NCI-H2029 treated with DMSO at 0.1 percent for 48 hours (cell line): ENCODE data around the gene RFX1.

Experiments used
- DNase-seq: peaks from one replicate; lab custom pipeline; 2025; lab: John Stamatoyannopoulos, UW

Gene RFX1

DNA sequence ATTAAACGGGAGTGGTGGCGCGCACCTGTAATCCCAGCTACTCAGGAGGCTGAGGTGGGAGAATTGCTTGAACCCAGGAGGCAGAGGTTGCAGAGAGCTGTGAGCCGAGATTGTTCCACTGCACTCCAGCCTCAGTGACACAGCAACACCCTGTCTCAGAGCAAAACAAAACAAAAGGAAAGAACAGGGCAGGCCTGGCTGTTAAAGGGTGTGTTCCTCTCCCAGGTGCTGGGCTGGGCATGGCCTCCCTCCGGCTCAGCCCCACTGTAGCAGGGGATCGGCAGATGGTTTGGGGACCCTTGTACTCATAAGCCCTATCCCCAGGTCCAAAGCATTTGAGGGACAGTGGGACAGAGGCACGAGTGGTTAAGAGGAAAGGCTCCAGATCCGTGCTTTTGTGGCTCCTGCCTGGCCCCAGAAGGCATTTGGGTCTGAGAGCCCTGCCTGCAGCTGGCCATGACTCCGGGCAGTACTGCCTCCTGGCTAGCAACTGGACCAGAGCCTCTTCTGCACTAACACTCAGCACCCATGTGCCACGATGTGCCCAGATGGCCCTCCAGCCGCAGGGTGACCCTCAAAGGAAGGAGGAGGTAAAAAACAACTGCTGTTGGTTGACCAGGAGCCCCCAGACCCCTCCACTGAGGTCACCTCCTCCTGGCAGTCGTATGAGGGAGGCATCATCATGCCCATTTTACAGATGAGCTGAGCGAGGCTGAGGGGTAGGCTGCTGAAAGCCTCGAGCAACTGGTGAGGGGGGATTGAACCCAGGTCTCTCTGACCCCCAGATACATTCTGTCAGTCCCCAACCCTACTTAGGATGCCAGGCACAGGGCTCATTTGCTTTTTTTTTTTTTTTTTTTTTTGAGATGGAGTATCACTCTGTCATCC, 10.0 kb downstream of the RFX1 start:
- no peak for DNase-seq

DNA sequence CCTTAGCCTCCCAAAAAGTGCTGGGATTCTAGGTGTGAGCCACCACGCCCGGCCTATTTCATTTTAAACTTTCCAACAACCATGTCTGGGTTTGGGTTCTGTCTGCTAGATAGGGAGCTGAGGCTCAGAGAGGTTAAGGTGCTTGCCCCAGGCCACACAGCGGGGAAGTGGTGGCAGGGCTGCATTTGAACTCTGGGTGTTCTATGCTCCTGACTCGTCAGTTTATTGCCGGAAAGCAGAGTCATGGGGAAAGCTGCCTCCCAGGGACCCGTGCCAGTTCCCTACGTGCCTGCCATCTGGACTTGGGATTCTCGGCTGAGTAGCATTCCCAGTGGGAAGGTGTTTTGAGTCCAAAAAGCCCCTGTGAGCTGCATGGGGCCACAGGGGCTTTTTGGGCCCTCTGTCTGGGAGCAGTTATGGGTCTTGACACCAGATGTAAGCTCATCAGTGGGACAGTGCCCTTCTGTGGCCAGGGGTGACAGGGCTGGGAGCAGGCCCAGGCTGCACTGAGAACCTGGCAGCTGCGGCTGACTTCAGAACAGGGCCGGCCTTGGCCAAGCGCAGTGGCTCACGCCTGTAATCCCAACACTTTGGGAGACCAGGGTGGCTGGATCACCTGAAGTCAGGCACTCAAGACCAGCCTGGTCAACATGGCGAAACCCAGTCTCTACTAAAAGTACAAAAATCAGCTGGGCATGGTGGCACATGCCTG, 10.9 kb downstream of the RFX1 start:
- no peak for DNase-seq

DNA sequence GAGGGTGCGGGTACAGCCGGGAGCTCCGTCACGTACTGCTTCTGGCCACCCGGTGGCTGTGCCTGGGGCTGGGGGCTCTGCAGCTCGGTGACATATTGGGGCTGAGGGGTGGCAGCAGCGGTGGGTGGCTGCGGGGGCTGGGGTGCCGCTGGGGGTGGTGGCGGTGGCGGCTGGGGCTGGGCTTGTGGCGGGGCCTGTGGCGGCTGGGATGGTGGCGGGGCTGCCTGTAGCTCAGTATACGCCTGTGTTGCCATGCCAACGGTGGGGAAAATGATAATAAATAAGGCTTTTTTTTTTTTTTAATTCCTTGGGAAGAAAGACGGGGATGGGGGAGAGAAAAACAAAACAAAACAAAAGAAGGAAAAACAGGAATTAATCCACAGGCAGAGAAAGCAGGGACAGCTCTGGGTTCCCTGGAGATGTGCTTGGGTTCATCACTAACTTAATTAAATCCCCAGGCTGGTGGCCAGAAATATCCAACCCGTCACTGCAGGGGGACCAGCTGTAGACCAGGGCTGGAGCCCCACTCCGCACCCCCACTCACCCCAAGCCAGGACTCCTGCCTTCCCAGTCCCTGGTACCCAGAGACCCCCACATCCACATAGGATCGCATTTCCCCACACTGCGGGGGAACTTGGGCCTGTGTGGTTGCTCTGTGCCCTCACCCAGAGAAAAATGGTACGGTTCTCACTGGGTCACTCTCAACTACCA, 12.4 kb downstream of the RFX1 start:
- no peak for DNase-seq

DNA sequence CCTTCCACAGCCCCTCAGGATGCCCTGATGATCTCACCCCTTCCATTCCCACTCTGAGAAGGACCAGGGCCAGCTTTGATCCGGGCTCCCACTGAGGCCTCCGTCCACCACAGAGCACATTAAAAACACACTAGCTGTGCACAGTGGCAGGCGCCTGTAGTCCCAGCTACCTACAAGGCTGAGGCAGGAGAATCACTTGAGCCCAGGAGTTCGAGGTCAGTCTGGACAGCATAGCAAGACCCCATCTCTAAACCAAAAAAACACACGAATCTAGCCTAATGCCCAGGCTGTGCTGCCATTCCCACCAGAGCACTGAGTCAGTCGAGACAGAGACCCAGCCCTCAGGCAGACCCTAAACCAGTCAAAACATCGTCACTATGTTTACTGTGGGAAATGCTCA, 14.1 kb downstream of the RFX1 start:
- no peak for DNase-seq

DNA sequence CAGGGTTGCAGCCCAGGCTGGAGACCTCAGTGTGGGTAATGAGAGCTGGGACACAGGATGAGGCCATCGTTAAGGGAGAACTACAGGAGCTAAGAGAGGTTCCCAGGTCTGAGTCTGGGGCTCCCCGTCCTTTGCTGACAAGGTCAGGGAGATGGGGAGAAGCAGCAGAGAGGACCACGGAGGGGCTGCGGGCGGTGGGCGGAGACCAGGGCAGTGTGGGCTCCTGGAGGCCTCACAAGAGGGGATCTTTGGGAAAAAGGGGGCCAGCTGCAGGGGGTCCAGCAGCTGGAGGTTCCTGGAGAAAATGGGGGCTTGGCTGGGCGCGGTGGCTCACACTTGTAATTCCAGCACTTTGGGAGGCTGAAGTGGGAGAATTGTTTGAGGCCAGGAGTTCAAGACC, 16.0 kb downstream of the RFX1 start:
- no peak for DNase-seq

DNA sequence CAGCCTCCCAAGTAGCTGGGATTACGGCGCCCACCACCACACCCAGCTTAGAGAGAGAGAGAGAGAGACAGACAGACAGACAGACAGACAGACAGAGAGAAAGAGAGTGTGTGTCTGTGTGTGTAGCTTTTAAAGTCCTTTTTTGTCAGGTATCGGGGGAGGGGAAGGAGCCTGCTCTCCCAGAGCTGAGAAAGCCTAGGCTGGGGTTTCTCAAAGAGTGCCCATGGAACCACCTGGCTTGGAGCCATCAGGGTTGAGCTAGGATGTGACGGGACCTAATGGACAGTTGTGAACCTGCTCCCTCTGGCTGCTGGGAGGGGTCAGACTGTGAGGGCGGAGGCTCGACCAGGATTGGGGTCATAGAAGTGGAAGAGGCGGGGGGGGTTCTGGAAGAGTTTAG, 16.6 kb downstream of the RFX1 start:
- no peak for DNase-seq

DNA sequence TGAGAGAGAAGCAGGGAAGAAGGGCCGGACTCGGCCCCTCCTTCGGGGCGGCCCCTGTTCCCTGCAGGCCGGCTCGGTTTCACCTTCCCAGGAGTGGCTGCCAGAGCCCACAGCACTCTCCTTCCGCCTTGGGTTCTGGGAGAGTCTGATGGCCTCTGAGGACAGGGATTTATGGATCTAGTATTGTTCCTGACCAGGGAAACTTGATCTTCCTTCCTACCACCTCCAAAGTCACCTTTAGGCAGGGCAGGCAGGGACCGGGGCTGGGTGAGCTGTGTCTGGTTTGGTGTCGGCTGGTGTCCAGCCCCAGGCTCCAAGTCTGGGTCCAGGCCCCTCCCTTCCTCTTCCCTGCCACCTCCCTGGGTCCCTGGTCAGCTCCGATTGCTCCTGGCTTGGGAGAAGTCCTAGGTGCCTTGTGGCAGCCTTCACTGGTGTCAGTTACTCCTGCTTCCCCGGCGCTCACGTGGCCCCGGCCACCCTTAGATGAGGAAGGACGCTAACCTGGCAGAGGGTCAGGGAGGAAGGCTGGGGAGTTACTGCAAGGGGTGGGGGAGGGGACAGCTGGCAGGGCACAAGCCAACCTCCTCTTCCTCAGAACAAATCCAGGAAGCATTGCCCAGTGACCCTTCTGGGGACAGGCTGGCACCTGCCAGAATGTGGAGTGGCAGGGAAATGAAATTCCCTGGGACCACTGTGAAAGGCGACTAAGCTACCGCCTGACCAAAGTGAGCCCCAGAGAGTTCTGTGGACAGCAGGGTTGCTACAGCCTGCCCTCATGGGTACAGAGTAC, 18.8 kb downstream of the RFX1 start:
- peak; percentile 57 for DNase-seq

DNA sequence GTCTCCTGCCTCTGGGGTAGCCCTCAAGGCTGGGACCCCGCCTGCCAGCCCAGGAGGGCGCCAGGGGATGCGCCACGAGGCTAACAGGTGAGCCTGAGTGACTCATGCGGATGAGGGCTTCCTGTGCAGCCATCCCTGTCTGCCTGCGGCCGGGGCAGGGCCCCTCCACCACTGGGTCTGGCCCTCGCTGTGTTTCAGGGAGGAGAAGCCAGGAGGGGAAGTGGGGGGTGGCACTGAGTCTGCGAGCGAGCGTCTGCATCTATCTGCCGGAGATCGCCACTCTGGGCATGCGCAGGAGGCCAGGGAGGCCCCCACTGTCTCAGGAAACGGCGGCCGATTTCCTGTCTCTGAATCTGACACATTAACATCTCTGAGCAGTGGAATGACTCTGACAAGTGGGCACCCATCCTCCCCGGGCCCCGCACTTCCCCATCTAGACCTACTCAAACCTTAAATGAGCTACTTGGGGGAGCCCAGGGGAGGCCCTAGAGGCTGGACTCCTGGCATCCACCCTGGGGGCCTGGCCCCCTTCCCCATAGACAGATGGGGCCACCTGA, 19.7 kb downstream of the RFX1 start:
- peak; percentile 52 for DNase-seq

DNA sequence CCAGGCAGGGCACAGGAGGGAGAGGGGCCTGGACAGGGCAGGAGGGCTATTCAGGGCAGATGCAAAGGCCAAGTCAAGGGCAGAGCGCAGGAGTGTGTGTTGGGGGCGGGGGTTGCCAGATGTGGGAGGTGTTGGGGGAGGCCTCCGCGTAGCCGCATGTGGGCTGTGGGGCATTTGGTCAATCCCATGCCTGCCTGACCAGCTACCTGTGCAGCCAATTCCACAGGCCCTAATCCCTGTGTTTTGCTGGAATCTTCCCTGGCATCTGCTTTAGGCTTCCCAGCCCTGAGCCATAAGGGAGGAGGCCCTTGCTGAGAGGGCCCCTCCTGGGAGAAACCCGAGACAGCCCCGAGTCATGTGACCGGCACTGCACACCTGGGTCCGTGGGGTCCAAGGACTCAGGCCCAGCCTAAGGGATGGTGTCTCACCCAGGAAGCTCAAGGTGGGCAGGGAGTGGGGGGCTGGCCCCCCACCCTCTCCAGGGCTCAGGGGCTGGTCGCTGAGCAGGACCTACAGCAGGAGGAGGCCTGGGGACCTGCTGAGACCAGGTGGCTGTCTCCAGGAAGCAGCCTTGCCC, 20.3 kb downstream of the RFX1 start:
- DNase-seq, result peak; percentile 47

DNA sequence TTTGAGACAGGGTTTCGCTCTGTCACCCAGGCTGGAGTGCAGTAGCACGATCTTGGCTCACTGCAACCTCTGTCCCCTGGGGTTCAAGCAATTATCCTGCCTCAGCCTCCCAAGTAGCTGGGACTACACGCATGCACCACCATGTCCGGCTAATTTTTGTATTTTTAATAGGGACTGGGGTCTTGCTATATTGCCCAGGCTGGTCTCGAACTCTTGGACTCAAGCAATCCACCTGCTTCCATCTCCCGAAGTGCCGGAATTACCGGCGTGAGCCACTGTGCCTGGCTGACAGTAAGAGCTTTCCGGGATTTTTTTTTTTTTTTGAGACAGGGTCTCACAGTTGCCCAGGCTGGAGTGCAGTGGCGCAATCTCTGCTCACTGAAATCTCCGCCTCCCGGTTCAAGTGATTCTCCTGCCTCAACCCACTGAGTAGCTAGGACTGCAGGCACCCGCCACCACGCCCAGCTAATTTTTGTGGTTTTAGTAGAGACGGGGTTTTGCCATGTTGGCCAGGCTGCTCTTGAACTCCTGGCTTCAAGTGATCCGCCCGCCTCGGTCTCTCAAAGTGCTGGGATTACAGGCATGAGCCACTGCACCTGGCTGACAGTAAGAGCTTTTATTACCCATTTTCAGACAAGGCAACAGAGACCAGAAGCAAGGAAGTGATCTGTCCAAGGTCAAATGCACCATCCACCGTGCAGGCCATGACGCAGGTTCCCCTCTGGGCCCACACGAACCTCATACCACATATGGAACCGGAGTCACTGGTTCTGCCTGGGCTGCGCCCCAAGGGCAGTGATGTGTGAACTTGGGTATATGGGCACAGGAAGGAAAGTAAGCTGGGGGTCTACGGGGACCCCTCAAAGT, 21.0 kb downstream of the RFX1 start:
- DNase-seq, result no peak

DNA sequence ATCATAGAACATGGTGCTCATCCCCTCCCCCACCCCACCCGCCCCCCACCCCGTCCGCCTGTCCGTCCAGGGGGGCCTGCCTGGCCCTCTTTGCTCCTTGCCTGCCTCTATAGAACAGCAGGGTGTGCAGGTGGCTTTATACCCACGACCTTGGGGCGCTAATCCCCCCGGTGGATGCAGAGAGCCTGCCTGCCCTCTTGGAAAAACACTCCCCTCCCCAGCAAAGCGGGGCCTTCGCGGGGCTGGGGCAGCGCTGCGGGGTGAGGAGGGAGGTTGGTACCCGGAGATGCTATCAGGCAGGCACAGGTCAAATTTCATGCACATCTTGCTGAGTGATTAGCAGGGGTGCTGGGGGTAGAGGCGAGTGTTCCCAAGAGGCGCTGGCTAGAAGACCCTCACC, 21.9 kb downstream of the RFX1 start:
- no peak for DNase-seq

DNA sequence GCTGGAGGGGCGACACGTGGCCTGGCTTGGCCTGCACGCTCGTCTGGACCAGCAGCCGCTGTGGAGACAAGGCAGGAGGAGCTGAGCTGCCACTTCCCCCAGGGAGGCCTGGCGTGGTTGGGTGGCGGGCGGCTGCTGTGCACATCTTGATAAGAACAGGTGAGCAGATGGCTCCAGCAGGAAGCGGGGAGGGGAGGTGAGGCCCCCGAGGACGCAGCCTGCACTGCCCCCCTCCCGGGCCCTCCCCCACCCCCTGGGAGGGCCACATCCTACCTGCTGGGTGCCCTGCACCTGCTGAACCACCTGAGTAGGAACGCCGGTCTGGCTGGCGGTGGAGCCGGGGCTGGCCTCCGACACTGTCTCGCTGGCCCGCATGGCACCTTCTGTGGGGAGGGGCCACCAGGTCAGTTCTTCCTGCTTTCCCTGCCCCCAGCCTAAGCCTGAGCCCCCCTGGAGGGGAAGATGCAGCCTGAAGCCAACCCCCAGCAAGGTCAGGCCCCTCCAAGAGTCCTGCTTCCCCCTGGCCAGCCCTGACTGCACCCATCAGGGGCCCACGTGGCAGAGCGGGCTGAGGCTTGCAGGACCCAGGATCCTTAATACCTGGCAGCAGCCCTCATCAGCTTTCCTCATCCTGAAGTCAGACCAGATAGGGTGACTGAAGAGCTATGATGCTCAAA, 22.8 kb downstream of the RFX1 start:
- no peak for DNase-seq

DNA sequence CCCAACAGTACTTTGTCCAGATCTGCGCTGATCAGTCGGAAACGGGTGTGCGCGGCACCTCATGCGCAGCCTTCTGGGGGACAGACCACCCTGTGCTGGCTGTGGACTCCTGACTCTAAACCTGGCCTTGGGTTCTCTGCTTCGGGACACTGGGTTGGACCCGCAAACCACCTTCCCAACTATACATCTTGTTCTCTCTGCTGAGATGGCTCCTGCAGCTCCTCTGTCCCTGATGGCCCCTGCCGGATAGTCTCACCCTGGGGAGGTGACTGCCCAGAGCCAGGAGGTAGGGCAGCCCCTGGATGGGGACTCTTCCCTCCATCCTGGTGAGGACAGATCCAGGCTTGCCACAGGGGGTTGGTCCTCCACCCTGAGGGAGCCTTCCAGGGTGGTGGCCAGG, 23.3 kb downstream of the RFX1 start:
- no peak for DNase-seq

DNA sequence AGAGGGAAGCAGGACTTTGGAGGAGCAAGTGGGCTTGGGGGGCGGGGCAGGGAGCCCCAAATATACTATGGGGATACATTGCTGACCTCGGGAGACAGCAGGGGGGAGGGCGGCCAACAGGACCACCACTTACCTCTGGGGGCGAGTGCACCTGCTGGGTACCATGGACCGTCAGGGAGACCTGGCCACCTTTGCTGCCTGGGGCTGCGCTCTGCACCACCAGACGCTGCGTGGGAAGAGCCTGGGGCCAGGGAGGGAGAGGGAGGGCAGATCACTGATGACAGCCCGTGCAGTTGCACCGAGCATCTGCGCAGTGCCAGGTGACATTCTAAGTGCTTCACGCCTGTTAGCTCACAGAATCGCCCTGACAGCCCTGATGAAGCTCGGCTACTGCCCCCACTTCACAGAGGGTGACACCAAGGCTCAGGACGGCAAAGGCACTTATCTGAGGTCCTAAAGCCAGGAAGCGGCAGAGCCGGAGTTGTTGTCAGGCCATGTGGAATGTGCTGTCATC, 24.1 kb downstream of the RFX1 start:
- no peak for DNase-seq

DNA sequence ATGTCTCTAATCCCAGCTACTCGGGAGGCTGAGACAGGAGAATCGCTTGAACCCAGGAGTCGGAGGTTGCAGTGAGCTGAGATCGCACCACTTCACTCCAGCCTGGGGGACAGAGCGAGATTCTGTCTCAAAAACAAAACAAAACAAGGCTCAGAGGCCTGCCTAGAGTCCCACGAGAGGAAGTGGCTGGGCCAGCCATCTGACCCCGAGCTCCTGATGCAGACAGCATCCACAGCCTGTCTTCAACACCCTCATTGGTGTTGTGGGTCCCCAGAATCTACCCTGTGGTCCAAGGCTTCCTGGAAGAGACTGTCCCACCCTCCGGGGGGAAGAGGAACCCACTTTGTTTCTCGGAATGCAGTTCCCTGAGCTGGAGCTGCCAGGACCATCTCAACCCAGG, 24.7 kb downstream of the RFX1 start:
- DNase-seq, result no peak

DNA sequence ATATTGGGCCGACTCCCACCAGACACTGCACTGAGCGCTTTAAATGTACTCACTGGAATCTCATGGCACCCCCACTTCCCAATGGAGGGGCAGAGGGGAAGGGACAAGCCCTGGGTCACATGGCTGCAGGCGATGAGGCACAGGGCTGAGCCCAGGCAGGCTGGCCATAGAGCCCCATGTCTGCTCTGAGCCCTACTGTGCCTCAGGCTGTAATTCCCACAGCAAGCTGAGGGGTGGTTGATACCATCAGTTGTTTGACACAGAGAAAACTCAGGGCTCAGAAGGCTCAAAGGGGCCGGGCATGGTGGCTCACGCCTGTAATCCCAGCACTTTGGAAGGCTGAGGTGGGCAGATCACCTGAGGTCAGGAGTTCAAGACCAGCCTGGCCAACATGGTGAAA, 25.1 kb downstream of the RFX1 start:
- no peak for DNase-seq

DNA sequence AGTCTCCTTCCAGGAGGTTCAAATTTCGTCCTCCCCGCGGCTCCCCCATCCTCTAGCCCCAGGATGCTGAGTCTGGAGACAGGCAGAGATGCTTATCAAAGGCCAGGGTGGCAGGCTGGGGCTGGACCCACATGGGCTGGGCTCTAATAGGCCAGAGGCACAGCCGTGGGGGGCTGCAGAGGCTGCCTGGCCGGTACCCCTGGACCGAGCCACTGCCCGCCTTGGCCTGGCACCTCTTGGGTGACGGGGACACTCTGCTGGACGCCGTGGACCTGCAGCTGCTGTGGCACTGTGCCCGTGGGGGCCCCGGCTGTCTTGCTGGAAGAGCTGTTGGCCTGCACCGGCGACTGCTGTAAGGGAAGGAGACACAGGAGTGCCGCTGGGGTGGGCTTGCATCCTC, 25.8 kb downstream of the RFX1 start:
- no peak for DNase-seq

DNA sequence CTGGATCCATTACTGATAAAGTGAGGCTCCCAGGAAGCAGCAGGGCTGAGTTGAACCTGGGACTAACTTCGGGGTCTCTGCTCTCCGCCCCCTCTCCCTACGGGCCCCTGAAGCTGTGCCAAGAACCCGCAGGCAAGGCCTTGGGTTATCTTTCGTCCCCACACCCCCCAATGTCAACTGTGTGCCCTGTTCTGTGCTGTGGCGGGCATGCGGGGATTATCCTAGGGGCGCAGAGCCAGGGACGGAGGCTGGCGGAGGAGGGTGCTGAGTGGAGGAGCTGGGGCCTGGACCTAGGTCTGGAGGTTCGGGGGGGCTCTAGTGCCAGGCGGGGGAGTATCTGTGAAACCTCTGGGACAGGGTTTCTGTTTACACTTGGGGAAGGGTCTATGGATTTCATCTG, 26.4 kb downstream of the RFX1 start:
- DNase-seq, result no peak

DNA sequence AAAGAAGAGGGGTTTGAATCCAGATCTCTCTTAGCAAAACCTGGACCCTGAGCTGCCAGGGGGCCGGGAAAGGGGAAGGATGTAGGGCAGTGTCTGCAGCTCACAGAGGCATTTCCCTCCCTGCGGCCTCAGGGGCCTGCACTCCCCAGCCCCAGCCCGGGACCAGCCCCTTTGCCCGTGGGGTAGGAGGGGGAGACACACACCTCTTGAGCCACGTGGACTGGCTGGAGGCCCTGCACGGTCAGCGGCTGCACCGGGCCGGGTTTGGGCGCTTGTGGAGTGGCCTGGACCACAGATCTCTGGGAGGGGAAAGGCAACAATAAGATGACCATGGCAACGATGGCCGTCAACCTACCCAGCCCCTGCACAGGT, 26.9 kb downstream of the RFX1 start:
- DNase-seq, result no peak
